ENCODE measurements around the gene CASKIN2.
"Not testable (repeated sequence)": the region's sequence is repeated elsewhere in the genome, so short reads cannot be mapped to it uniquely, and the experiment has no call there.

Gene CASKIN2

DNA sequence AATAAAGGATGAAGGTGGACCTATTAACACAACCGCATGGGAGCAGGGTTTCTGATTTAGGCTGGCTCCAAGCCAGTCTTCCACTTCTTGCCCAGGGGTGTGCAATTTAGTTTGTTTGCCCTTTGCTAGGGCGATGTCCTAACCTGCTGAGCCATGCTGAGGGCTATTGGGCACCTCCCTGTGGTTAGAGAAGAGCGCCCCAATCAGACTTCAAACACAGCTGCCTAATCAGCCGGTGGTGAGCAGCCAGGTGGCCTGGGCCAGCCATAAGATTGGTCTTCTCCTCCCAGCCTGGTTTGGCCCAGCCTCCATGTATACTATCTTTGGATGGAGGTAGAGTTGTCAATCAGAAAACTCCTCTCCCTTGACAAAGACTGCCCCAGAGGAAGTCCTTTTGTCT is 43.2 kb downstream of the CASKIN2 start:
- DNase-seq (ENCODE audit: low read depth in 2 of 2): no peak

DNA sequence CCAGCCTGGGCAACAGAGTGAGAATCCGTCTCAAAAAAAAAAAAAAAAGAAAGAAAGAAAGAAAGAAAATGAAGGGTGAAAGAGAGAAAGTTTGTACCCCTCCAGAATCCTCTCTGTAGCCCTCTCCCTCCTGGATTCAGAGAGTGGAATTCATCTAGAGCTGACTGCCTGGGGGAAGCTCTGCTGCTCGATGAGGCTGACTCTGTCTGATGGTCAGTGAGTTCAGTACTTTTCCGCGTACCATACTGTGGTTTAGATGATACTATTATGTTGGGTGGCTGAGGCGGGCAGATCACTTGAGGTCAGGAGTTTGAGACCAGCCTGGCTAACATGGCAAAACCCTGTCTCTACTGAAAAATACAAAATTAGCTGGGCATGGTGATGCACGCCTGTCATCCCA is 44.1 kb downstream of the CASKIN2 start:
- DNase-seq (ENCODE audit: low read depth in 2 of 2): no peak

GRCh38 chr17:75468779-75469373 is 46.5 kb downstream of the CASKIN2 start:
- DNase-seq (ENCODE audit: low read depth in 2 of 2): no peak

DNA sequence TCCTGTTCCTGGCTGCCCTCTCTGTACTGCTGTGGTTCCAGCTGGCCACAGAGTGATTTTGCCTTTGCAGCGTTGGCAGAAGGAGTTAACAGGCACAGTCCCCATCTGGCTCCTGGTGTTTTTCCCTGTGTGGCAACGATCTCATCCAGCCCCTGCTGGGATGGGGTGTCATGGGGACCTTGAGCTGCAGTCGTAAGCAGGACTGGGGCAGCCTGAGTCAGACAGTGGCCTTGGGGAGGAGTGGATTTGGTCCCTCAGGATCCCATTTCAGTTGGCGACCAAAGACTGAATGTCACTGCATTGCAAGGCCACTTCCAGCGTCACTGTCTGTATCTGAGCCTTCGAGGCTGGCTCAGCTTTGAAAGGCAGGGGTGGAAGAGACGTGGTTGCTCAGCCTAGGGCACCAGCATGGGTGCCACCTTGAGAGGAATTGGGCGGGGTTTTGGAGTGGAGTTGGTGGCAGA is 47.0 kb downstream of the CASKIN2 start:
- no peak for DNase-seq (ENCODE audit: low read depth in 2 of 2)

DNA sequence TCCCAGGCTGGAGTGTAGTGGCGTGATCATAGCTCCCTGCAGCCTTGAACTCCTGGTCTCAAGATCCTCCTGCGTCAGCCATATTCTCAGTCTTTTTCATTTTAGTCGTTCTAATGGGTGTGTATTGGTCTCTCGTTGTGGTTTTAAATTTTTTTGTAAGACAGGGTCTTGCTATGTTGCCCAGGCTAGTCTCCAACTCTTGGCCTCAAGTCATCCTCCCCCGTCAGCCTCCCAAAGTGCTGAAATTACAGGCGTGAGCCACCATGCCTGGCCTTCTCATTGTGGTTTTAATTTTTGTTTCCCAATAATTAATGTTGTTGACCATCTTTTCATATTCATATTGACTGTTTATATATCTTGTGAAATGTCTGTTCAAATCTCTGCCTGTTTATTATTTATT is 50.3 kb downstream of the CASKIN2 start:
- DNase-seq (ENCODE audit: low read depth in 2 of 2): no peak

GRCh38 chr17:75463603-75464002 is 51.7 kb downstream of the CASKIN2 start:
- DNase-seq (ENCODE audit: low read depth in 2 of 2): no peak

DNA sequence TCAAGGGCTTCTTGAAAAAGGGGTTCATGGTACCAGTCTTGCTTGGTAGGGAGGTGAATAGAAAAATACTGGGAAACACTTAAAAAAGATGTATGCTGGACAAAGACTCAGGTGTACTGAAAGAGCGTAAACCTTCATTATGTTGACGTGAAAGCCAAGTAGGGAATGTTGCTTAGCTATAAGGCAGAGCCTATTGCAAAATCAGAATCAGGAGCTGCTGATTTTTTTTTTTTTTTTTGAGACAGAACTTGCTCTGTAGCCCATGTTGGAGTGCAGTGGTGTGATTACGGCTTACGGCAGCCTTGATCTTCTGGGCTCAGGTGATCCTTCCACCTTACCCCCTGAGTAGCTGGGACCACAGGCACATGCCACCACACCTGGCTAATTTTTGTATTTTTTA is 55.0 kb downstream of the CASKIN2 start:
- no peak for DNase-seq (ENCODE audit: low read depth in 2 of 2)

DNA sequence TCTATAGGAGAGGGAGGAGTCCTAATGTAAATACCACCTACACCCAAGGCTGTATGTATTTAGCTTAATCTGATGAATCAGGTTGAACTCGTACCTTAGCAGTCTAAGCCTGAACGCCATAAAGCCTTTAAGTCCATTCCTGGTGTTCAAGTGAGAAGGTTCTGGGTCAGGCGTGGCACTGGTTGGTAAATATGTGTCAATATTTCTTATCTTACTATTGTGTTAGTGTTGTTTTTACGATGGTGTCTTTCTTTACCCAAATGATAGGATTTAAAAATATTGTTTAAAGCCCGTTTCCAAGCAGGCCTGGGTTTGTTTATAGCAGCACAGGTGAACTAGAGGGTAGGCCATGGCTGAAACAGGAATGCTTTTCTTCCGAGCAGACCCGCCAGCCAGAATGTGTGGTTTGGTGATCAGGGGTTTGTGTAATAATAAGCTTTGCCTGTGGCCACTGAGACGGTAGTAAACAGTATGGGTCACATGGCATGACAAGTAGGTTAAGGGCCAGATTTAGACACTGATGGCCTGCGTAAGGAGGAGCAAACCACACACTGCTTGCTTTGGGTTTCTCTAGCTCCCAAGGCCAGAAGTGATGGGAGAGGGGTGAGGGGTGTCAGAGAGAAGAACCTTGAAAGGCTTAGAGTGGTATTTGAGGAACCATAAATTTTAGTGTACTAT is 55.6 kb downstream of the CASKIN2 start:
- DNase-seq (ENCODE audit: low read depth in 2 of 2): no peak

DNA sequence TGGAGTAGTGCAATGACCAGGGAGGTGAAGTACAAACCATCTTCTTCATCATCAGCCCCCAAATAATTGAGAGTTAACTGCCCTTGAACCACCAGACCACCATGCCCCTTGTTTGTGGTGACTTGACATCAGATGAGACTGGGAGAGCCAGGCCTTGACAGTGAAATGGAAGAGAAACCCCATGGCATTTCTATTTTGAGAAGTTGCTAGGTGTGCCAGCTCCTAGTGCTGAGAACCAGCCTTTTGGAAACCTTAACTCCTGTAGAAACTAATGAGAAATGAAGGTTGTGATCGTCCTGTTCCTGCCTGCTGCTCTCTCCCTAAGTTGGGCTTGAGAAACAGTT is 56.1 kb downstream of the CASKIN2 start:
- no peak for DNase-seq (ENCODE audit: low read depth in 2 of 2)

DNA sequence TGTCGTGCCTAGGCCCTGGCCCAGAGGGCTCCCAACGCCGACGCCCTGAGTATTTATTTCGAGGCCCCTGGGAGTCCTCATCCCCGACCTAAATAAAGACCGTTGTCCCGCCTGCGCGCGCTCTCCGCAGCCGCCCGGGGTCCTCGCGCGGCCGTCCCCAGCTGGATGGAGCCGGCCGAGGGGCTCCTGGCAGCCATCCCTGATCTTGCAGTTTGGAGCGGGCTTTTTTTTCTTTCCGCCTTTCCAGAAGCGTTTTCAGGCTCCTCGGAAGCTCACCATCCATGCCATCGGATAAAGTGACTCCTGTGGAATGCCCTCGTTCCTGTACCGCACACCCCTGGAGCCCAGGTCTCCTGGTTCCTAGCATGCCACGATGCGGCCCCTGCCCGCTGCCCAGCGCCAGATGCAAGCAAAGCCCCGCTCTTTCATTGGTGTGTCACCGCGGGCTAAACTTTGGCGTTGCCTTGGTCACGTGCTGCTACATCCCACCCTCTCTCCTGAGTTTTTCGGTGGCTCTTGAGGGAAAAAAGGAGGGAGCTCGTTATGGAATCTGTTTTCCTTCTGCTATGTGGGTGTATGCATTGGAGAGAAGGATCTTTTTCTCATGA is 58.2 kb downstream of the CASKIN2 start:
- peak in 1 of 2 experiments; percentile 26 for DNase-seq (ENCODE audit: low read depth in 2 of 2)

DNA sequence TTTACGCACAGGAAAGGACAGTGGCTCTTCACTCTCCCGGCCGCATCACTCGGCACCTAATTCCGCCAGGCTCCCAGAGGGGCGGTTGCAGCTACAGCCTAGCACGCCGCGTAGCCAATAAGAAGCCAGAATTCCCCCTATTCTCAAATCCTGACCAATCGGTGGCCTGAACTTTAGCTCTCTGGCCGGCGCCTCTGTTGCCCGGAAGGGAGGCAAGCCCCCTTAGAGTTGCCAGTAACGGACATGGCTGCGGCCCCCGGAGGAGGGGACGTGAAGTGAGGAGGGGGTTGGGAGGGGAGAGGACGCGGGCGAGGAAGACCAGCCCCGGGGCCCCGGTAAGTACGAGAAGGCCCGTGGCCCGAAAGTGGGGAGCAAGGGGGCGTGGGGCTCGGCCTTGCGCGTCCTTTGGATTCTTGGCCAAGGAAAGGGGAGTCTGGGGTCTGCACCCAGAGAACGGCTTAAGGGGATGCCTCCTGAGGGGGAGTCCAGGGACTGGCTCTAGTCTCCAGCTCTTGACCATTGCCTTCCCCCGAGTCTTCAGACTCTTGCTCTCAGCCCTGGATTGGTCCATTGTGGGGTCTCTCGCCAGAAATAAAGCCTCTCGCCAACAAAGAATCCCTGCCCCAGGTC is 58.8 kb downstream of the CASKIN2 start, which contains the start of gene TMEM94:
Gene TMEM94 (plus strand): TSS at position 219 of the 630 bp plus-strand sequence. CDS start 15,271 bp downstream, outside the sequence.
- peak; percentile 96 to 97 for DNase-seq (ENCODE audit: low read depth in 2 of 2)

DNA sequence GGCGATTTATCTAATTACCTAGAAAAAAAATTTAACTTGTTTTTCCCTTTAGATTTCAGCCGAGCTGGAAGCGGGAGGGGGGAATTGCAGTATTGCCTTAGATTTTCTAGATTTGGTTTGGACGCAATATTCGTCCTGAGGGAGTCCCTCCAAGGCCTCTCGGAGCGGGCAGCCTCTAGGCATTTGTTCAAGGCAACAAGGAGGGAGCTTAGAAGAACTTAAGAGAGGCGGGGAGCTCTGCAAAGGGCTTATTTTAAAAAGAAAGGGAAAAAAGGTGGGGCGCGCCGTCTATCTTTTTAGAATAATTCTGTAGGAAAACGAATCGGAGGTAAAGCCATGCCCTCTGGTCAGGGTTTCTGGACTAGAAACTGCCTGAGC is 59.3 kb downstream of the CASKIN2 start:
- no peak for DNase-seq (ENCODE audit: low read depth in 2 of 2)

DNA sequence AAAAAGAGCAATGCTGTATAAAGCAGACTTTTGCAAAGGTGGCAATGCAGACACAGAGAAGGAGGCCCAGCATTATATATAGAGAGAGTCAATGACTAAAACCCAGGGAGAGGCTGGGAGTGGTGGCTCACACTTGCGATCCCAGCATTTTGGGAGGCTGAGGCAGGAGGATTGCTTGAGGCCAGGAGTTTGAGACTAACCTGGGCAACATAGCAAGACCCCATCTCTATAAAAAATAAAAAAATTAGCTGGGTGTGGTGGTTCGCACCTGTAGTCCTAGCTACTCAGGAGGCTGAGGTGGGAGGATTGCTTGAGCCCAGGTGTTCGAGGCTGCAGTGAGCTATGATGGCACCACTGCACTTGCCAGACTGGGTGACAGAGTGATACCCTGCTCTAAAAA is 60.7 kb downstream of the CASKIN2 start:
- not testable (repeated sequence) for DNase-seq (ENCODE audit: low read depth in 2 of 2)

DNA sequence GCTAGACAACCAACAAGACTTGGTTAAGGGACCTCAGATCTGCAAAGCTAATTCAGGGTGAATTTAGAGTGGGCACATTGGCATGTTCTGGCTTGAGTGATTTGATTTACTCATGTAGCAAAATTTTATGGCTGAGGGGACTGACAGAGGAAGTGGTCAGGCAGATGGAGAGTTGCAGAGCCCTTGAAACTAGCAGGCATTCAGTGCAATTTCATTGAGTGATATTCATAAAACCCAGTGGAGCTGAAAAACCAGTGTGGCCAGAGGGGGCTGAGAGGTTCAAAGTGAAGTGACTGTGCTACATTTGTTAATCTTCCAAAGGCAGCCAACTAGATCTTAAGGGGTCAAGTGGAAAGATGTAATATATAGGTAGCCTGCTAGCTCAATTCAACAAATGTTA is 61.1 kb downstream of the CASKIN2 start:
- DNase-seq (ENCODE audit: low read depth in 2 of 2): no peak

- DNase-seq (ENCODE audit: low read depth in 2 of 2): no peak
These were observed 65.1 kb downstream of the CASKIN2 start for GRCh38 chr17:75450270-75450669.
